BLaER1 treated with 17β-estradiol and CSF1 and Interleukin-3, amounts not matched to agents 10 nM and 100 nM (cell line): ENCODE data around the gene SETD5.

ENCODE experiments used
- H3K27ac ChIP-seq, 11 experiments: shearing (Covaris generic); formaldehyde crosslinking; 2 replicates each; pipeline ENCODE4 v1.8.1; 2022
- H3K27me3 ChIP-seq, 11 experiments: shearing (Covaris generic); formaldehyde crosslinking; 2 replicates each; pipeline ENCODE4 v1.8.1; 2022
- H3K36me3 ChIP-seq, 11 experiments: shearing (Covaris generic); formaldehyde crosslinking; 2 replicates each; pipeline ENCODE4 v1.8.1; 2022
- H3K4me1 ChIP-seq, 10 experiments: shearing (Covaris generic); formaldehyde crosslinking; 2 replicates each; pipeline ENCODE4 v1.8.1; 2022
- H3K4me2 ChIP-seq, 11 experiments: shearing (Covaris generic); formaldehyde crosslinking; 2 replicates each; pipeline ENCODE4 v1.8.1; 2022
- H3K4me3 ChIP-seq, 10 experiments: shearing (Covaris generic); formaldehyde crosslinking; 2 replicates each; pipeline ENCODE4 v1.8.1; 2022
- H3K9ac ChIP-seq, 11 experiments: shearing (Covaris generic); formaldehyde crosslinking; 2 replicates each; pipeline ENCODE4 v1.8.1; 2022
- H3K9me3 ChIP-seq, 11 experiments: shearing (Covaris generic); formaldehyde crosslinking; replicated peaks in 1 of 11; 2 replicates each; pipeline ENCODE4 v1.8.1; 2022
- H4K20me1 ChIP-seq, 11 experiments: shearing (Covaris generic); formaldehyde crosslinking; 2 replicates each; pipeline ENCODE4 v1.8.1; 2022
- Cebpa-rat ChIP-seq, 11 experiments: shearing (Covaris generic); IDR thresholded peaks; 2 replicates each; pipeline ENCODE4 v1.8.1; 2022

Gene SETD5

GRCh38 chr3:9396632-9397331 lies 633 bp upstream of the SETD5 start:
- no peaks in the 10 kb centered on the region for H3K9me3 ChIP-seq
- TF ChIP-seq Cebpa-rat (IDR thresholded peaks at IDR 0.05), result no peak
- H3K27ac ChIP-seq, result peak overlapping the region; percentile 98 to 100 (median 100)
- peak overlapping the region; percentile 98 to 100 (median 100) for H3K9ac ChIP-seq
- H3K4me3 ChIP-seq, result peak overlapping the region; percentile 83 to 99 (median 92)
- peak overlapping the region in 10 of 11 experiments; percentile 87 to 96 (median 92); a peak in 15 of 22 replicates for H3K4me2 ChIP-seq
- no peaks in the 10 kb centered on the region for H3K27me3 ChIP-seq
- peaks cover 34 to 40% (median 38%) of the 10 kb centered on the region in 11 experiments for H3K36me3 ChIP-seq
- H4K20me1 ChIP-seq, result peaks cover 75 to 82% (median 78%) of the 10 kb centered on the region in 11 experiments
- peaks cover 47 to 65% (median 59%) of the 10 kb centered on the region in 10 experiments for H3K4me1 ChIP-seq

- Histone ChIP-seq H3K4me1 (peaks cover 50 to 68% (median 61%) of the 10 kb centered on the region in 10 experiments), H3K4me3 (peak overlapping the region; percentile 83 to 99 (median 92)), H3K9ac (peak overlapping the region; percentile 98 to 100 (median 100)), H3K4me2 (peak overlapping the region; percentile 83 to 99 (median 91)), H3K36me3 (peaks cover 21 to 27% (median 25%) of the 10 kb centered on the region in 11 experiments), H3K27me3 (no peaks in the 10 kb centered on the region), H4K20me1 (peaks cover 75 to 82% (median 78%) of the 10 kb centered on the region in 11 experiments), H3K27ac (peak overlapping the region; percentile 98 to 100 (median 100)), H3K9me3 (no peaks in the 10 kb centered on the region)
- no peak for TF ChIP-seq Cebpa-rat (IDR thresholded peaks at IDR 0.05)
Measured at GRCh38 chr3:9397906-9398699, 688 bp downstream of the SETD5 start.

GRCh38 chr3:9398700-9399336 lies 1.4 kb downstream of the SETD5 start:
- Histone ChIP-seq H3K4me1 (peaks cover 44 to 67% (median 58%) of the 10 kb centered on the region in 10 experiments), H3K9me3 (no peaks in the 10 kb centered on the region), H3K4me3 (peak overlapping the region; percentile 83 to 99 (median 92)), H3K36me3 (peaks cover 14 to 20% (median 18%) of the 10 kb centered on the region in 11 experiments), H3K27me3 (no peaks in the 10 kb centered on the region), H3K27ac (peak overlapping the region; percentile 98 to 100 (median 100)), H3K9ac (peak overlapping the region; percentile 98 to 100 (median 100)), H3K4me2 (peak overlapping the region; percentile 83 to 99 (median 91)), H4K20me1 (peaks cover 75 to 82% (median 78%) of the 10 kb centered on the region in 11 experiments)
- no peak for TF ChIP-seq Cebpa-rat (IDR thresholded peaks at IDR 0.05)

GRCh38 chr3:9399337-9399703 lies 1.9 kb downstream of the SETD5 start:
- Histone ChIP-seq H4K20me1 (peaks cover 75 to 82% (median 78%) of the 10 kb centered on the region in 11 experiments), H3K9me3 (no peaks in the 10 kb centered on the region), H3K36me3 (peaks cover 9 to 15% (median 13%) of the 10 kb centered on the region in 11 experiments), H3K9ac (peak overlapping the region; percentile 98 to 100 (median 100)), H3K27ac (peak overlapping the region; percentile 98 to 100 (median 100); a peak in 21 of 22 replicates), H3K4me2 (peak overlapping the region; percentile 83 to 99 (median 91)), H3K4me3 (peak overlapping the region; percentile 83 to 99 (median 92)), H3K4me1 (peaks cover 39 to 67% (median 56%) of the 10 kb centered on the region in 10 experiments), H3K27me3 (no peaks in the 10 kb centered on the region)
- TF ChIP-seq Cebpa-rat (IDR thresholded peaks at IDR 0.05), result no peak

GRCh38 chr3:9399746-9400145 lies 2.3 kb downstream of the SETD5 start:
- Histone ChIP-seq H3K9ac (peak overlapping the region; percentile 98 to 100 (median 100)), H3K4me2 (peak overlapping the region; percentile 83 to 99 (median 91)), H3K27me3 (no peaks in the 10 kb centered on the region), H3K4me1 (peaks cover 35 to 65% (median 55%) of the 10 kb centered on the region in 10 experiments), H3K4me3 (peak overlapping the region; percentile 83 to 99 (median 92)), H3K9me3 (peaks cover 0 to 3% (median 0%) of the 10 kb centered on the region in 11 experiments; a peak in 1 of 22 replicates), H4K20me1 (peaks cover 75 to 82% (median 78%) of the 10 kb centered on the region in 11 experiments), H3K36me3 (peaks cover 5 to 11% (median 8%) of the 10 kb centered on the region in 11 experiments; a peak in 20 of 22 replicates), H3K27ac (peak overlapping the region; percentile 98 to 100 (median 100); a peak in 21 of 22 replicates)
- TF ChIP-seq Cebpa-rat (IDR thresholded peaks at IDR 0.05), result no peak

- Histone ChIP-seq H3K4me1 (peaks cover 26 to 65% (median 50%) of the 10 kb centered on the region in 10 experiments), H3K9ac (peak overlapping the region in 10 of 11 experiments; percentile 4 to 100 (median 100); a peak in 16 of 22 replicates), H3K9me3 (peaks cover 0 to 4% (median 0%) of the 10 kb centered on the region in 11 experiments; a peak in 2 of 22 replicates), H3K4me3 (peak overlapping the region in 9 of 10 experiments; percentile 83 to 99 (median 93); a peak in 12 of 20 replicates), H3K4me2 (peak overlapping the region; percentile 59 to 99 (median 91)), H4K20me1 (peaks cover 75 to 82% (median 78%) of the 10 kb centered on the region in 11 experiments), H3K27ac (peak overlapping the region in 7 of 11 experiments; percentile 20 to 100 (median 41); a peak in 11 of 22 replicates), H3K36me3 (peaks cover 0 to 5% (median 0%) of the 10 kb centered on the region in 11 experiments; a peak in 7 of 22 replicates), H3K27me3 (no peaks in the 10 kb centered on the region)
- no peak for TF ChIP-seq Cebpa-rat (IDR thresholded peaks at IDR 0.05)
Measured at GRCh38 chr3:9400616-9401015, 3.2 kb downstream of the SETD5 start.

GRCh38 chr3:9401986-9402385 lies 4.6 kb downstream of the SETD5 start:
- Histone ChIP-seq H3K9me3 (peaks cover 0 to 7% (median 0%) of the 10 kb centered on the region in 11 experiments; a peak in 2 of 22 replicates), H3K4me2 (peak overlapping the region; percentile 39 to 99 (median 91); a peak in 21 of 22 replicates), H3K9ac (peak overlapping the region in 1 of 11 experiments; percentile 100; a peak in 3 of 22 replicates), H3K4me3 (no peak overlapping the region), H3K27me3 (no peaks in the 10 kb centered on the region), H3K4me1 (peaks cover 27 to 74% (median 56%) of the 10 kb centered on the region in 10 experiments), H3K27ac (no peak overlapping the region), H4K20me1 (peaks cover 81 to 89% (median 85%) of the 10 kb centered on the region in 11 experiments), H3K36me3 (peaks cover 0 to 8% (median 0%) of the 10 kb centered on the region in 11 experiments; a peak in 8 of 22 replicates)
- no peak for TF ChIP-seq Cebpa-rat (IDR thresholded peaks at IDR 0.05)
